Tibial nerve (tissue), 4 donors: ENCODE measurements around the gene RGS9. TPM values are rescaled to one million over a fixed set of nuclear protein-coding genes. Genes with fewer than 3 reads are reported as not detected.
"Not testable (repeated sequence)": the region's sequence is repeated elsewhere in the genome, so short reads cannot be mapped to it uniquely, and the experiment has no call there.

Source experiments
- DNase-seq, 2 donors: peaks; one replicate each; pipeline ENCODE4 v3.0.0-alpha.2; 2019; ENCODE audit warnings: low spot score in 2 of 2
- H3K27ac ChIP-seq, 4 donors: fragments of 200-600 bp; sonication (generic) in 3 of 4; one replicate each; pipeline ENCODE4 v1.5.1; 2017 to 2019; ENCODE audit warnings: mild to moderate bottlenecking in 1 of 4
- H3K27me3 ChIP-seq, 2 donors: fragments of 200-600 bp; sonication (generic) in 1 of 2; one replicate each; pipeline versions ENCODE4 v1.5.1 to v1.6.0; 2017 to 2019
- H3K36me3 ChIP-seq, 3 donors: fragments of 200-600 bp; sonication (generic); one replicate each; pipeline ENCODE4 v1.5.1; 2018 to 2019
- H3K4me1 ChIP-seq, 4 donors: fragments of 200-600 bp; sonication (generic) in 3 of 4; one replicate each; pipeline ENCODE4 v1.5.1; 2017 to 2019
- H3K4me3 ChIP-seq, 4 donors: fragments of 200-600 bp; sonication (generic) in 3 of 4; one replicate each; pipeline ENCODE4 v1.5.1; 2017 to 2019; ENCODE audit warnings: mild to moderate bottlenecking in 1 of 4, moderate library complexity in 1 of 4
- H3K9me3 ChIP-seq, 4 donors: fragments of 200-600 bp; sonication (generic) in 3 of 4; one replicate each; pipeline ENCODE4 v1.5.1; 2017 to 2019
- CTCF ChIP-seq, 5 experiments: fragments of 200-600 bp in 3 of 5; fragments of 450-650 bp in 2 of 5; sonication (generic) in 3 of 5; IDR thresholded peaks; one replicate each; pipeline ENCODE4 v1.5.1; 2016 to 2019; ENCODE audit warnings: antibody characterized with exemption in 5 of 5, mild to moderate bottlenecking in 3 of 5, moderate library complexity in 2 of 5
- EP300 ChIP-seq, 2 donors: sonication (generic); formaldehyde crosslinking; IDR thresholded peaks; one replicate each; pipeline ENCODE4 v1.6.1; 2017; ENCODE audit warnings: antibody characterized with exemption in 2 of 2, mild to moderate bottlenecking in 1 of 2
- POLR2A ChIP-seq, 2 donors: fragments of 450-650 bp; IDR thresholded peaks; one replicate each; pipeline ENCODE4 v1.6.1; 2017; ENCODE audit warnings: antibody characterized with exemption in 2 of 2, mild to moderate bottlenecking in 2 of 2, moderate library complexity in 2 of 2
- WGBS, 2 donors: methylation state at CpG; one replicate each; pipeline ENCODE4 v1.1.5; 2018; 5-methylcytosine and 5-hydroxymethylcytosine counted together
- total RNA-seq, 4 donors: library from RNA; depleted of rRNA; stranded (reverse); fragments of >200 nt; gene quantifications; one replicate each; pipeline ENCODE4 v1.1.0, GENCODE V29; 2016

RGS9 gene
- total RNA-seq, 4 donors from 2014 or later, result 10.7 to 15.3 (median 11.3) TPM

GRCh38 chr17:65175952-65176351 is 38.8 kb downstream of the RGS9 start:
- no peaks in the 10 kb centered on the region for H3K9me3 ChIP-seq
- peaks cover 0 to 3% (median 0%) of the 10 kb centered on the region in 4 donors for H3K4me1 ChIP-seq
- H3K4me3 ChIP-seq, result no peak overlapping the region
- peaks cover 0 to 16% (median 0%) of the 10 kb centered on the region in 3 donors for H3K36me3 ChIP-seq
- no peaks in the 10 kb centered on the region for H3K27me3 ChIP-seq
- no peak overlapping the region for H3K27ac ChIP-seq
- no peak for DNase-seq
- TF ChIP-seq CTCF (IDR thresholded peaks at IDR 0.05) (no peak), EP300 (IDR thresholded peaks at IDR 0.05) (no peak), POLR2A (IDR thresholded peaks at IDR 0.05) (no peak)

- Histone ChIP-seq H3K9me3 (no peaks in the 10 kb centered on the region), H3K4me3 (no peak overlapping the region), H3K27ac (no peak overlapping the region), H3K27me3 (no peaks in the 10 kb centered on the region), H3K4me1 (peaks cover 0 to 3% (median 0%) of the 10 kb centered on the region in 4 donors), H3K36me3 (peaks cover 0 to 16% (median 0%) of the 10 kb centered on the region in 3 donors)
- WGBS, 2 donors, result 96 to 98% methylated on average over 5 of the region's 5 CpGs
- no peak for DNase-seq
- TF ChIP-seq POLR2A (IDR thresholded peaks at IDR 0.05), result no peak
- TF ChIP-seq EP300 (IDR thresholded peaks at IDR 0.05), result no peak
Measured at GRCh38 chr17:65176646-65177409, 39.7 kb downstream of the RGS9 start.

DNA sequence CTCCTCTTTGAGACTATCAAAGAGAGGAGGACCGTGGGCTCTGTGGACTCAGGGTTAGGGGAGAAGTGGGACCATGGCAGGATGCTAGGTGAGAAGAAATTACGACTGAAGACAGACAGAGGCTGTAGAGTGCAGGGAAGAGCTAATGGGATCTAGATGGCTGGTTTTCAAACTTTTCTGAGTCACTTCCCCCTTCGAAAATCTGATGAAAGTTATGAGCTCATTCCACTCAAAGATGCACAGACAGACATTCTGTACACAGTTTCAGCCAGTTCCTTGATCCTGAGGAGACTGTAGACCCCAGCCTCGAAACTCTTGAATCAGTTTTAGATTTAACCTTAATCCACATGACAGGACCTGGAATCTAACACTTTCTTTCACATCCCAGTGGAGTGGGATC is 40.7 kb downstream of the RGS9 start:
- H3K36me3 ChIP-seq, result peaks cover 0 to 16% (median 0%) of the 10 kb centered on the region in 3 donors
- no peak overlapping the region for H3K4me3 ChIP-seq
- no peak for DNase-seq
- H3K9me3 ChIP-seq, result no peaks in the 10 kb centered on the region
- H3K27ac ChIP-seq, result no peak overlapping the region
- WGBS, 2 donors, result 77 to 84% methylated on average over 4 of the region's 4 CpGs
- peaks cover 0 to 3% (median 0%) of the 10 kb centered on the region in 4 donors for H3K4me1 ChIP-seq
- TF ChIP-seq POLR2A (IDR thresholded peaks at IDR 0.05) (no peak), EP300 (IDR thresholded peaks at IDR 0.05) (no peak), CTCF (IDR thresholded peaks at IDR 0.05) (no peak)
- no peaks in the 10 kb centered on the region for H3K27me3 ChIP-seq

- 91 to 95% methylated on average over 12 of the region's 12 CpGs for WGBS, 2 donors
- Histone ChIP-seq H3K4me1 (peaks cover 0 to 12% (median 0%) of the 10 kb centered on the region in 4 donors), H3K36me3 (peaks cover 0 to 16% (median 0%) of the 10 kb centered on the region in 3 donors)
- not testable (repeated sequence) for H3K4me3 ChIP-seq, H3K27ac ChIP-seq, DNase-seq, H3K27me3 ChIP-seq, H3K9me3 ChIP-seq
Measured at GRCh38 chr17:65180276-65180675, 43.1 kb downstream of the RGS9 start.

- not testable (repeated sequence) for H3K27me3 ChIP-seq, H3K27ac ChIP-seq, DNase-seq, H3K9me3 ChIP-seq, H3K4me3 ChIP-seq
- Histone ChIP-seq H3K4me1 (peaks cover 0 to 12% (median 0%) of the 10 kb centered on the region in 4 donors), H3K36me3 (peaks cover 0 to 16% (median 0%) of the 10 kb centered on the region in 3 donors)
- whole genome bisulfite sequencing, 2 donors, result 93 to 94% methylated on average over 4 of the region's 4 CpGs
Measured at GRCh38 chr17:65180752-65181236, 43.6 kb downstream of the RGS9 start.

DNA sequence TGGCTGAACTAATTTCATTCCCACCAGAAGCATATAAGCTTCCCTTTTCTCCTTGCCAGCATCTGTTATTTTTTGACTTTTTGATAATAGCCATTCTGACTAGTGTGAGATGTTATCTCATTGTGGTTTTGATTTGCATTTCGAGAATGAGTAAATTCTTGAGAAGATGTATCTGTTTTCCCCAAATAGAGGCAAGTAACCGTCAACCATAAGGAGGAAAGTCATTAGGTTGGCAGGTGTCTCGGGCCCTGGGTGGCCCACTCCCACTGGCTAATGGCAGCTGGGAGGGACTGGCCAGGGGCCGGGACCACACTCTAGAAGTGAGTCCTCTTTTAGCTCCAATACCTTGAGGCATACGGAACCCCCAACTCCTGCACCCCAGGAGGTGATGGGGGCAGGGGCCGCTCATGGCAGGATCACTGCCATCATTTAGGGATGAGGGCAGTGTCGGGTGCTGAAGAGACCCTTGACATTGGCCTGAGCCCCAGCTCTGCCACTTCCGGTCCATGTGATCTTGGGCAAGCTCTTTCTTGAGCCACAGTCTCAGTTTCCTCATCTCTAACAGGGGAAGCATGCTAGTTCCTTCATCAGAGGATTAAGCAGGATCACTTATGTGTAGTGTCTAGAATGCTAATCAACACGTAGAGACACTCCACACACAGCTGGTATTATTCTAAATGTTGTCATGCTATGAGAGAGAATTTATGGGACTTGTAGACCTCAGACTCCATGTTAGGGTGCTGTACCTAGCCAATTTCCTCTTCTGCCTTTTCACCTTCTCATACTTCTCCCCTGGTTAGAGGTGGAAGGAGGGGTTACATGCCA is 44.3 kb downstream of the RGS9 start:
- no peak overlapping the region for H3K27ac ChIP-seq

More for the DNA sequence above, 44.3 kb downstream of the RGS9 start:
- H3K9me3 ChIP-seq, result no peaks in the 10 kb centered on the region
- no peaks in the 10 kb centered on the region for H3K27me3 ChIP-seq
- H3K4me1 ChIP-seq, result peaks cover 0 to 12% (median 0%) of the 10 kb centered on the region in 4 donors
- WGBS, 2 donors, result 84 to 88% methylated on average over 9 of the region's 9 CpGs
- H3K36me3 ChIP-seq, result peaks cover 0 to 16% (median 0%) of the 10 kb centered on the region in 3 donors
- no peak for DNase-seq
- H3K4me3 ChIP-seq, result no peak overlapping the region
- TF ChIP-seq POLR2A (IDR thresholded peaks at IDR 0.05) (no peak), EP300 (IDR thresholded peaks at IDR 0.05) (no peak), CTCF (IDR thresholded peaks at IDR 0.05) (no peak)
